K562 (cell line): ENCODE measurements around the gene STUM. TPM values are rescaled to one million over a fixed set of nuclear protein-coding genes. Genes with fewer than 3 reads are reported as not detected.

ENCODE experiments used
- KLF16 ChIP-seq: IDR thresholded peaks from 2 replicates; pipeline ENCODE4 v1.6.1; 2016; ENCODE audit warnings: antibody characterized with exemption
- RAD21 ChIP-seq, 2 experiments: fragments of 250-450 bp in 1 of 2; fragments of 450-650 bp in 1 of 2; sonication (Bioruptor Pico) in 1 of 2; formaldehyde crosslinking in 1 of 2; IDR thresholded peaks in 1 of 2; conservative IDR thresholded peaks in 1 of 2; 2 replicates each; pipeline versions ENCODE4 v1.4.0 to v1.8.0; 2020 to 2022; ENCODE audit warnings: mild to moderate bottlenecking in 2 of 2, moderate library complexity in 1 of 2
- RCOR1 ChIP-seq, 2 experiments: IDR thresholded peaks; 2 replicates each; pipeline ENCODE4 v1.6.1; 2012; ENCODE audit warnings: low read depth in 2 of 2, low read length in 2 of 2, borderline replicate concordance in 1 of 2, improper control_type of control experiment in 1 of 2
- SMC3 ChIP-seq: conservative IDR thresholded peaks from 2 replicates; pipeline ENCODE4 v1.6.1; 2011; ENCODE audit warnings: low read depth, low read length, improper control_type of control experiment; ENCODE audit not compliant: insufficient read depth
- polyA plus RNA-seq, 8 experiments: library from polyadenylated mRNA; depleted of rRNA in 4 of 8; stranded (reverse) in 5 of 8; unstranded in 3 of 8; fragments of >200 nt; fragmentation: Nextera tagmentation in 2 of 8; fragmentation: Illumina TruSeq in 1 of 8; extraction: Ambion mirVana in 2 of 8; extraction: Trizol in 1 of 8; gene quantifications; 2 replicates each; pipeline versions ENCODE4 v1.2.1 to v1.2.3, GENCODE V29; 2011 to 2014; ENCODE audit warnings: inconsistent platforms in 1 of 8, missing spikeins in 1 of 8
- total RNA-seq, 7 experiments: library from RNA; depleted of rRNA in 6 of 7; stranded (reverse); fragments of >200 nt in 6 of 7; fragmentation: Illumina TruSeq in 2 of 7; extraction: Trizol in 2 of 7; gene quantifications; 2 replicates each; pipeline versions ENCODE4 v1.2.1 to v1.2.3, GENCODE V29; 2011 to 2021; ENCODE audit warnings: low replicate concordance in 1 of 7
- TF ChIP-seq, protein P1 (sequence below), 2 experiments: fragments of 450-650 bp; formaldehyde crosslinking in 1 of 2; IDR thresholded peaks; 2 replicates each; pipeline versions ENCODE4 v1.4.0 to v1.6.1; 2014 to 2020; ENCODE audit warnings: mild to moderate bottlenecking in 2 of 2, borderline replicate concordance in 1 of 2, low read depth in 1 of 2

The STUM gene
- total and polyA plus RNA-seq, 9 of the 15 experiments (the other 6 are each of a cell fraction or from before 2014, with no cell fraction given) = not detected

DNA sequence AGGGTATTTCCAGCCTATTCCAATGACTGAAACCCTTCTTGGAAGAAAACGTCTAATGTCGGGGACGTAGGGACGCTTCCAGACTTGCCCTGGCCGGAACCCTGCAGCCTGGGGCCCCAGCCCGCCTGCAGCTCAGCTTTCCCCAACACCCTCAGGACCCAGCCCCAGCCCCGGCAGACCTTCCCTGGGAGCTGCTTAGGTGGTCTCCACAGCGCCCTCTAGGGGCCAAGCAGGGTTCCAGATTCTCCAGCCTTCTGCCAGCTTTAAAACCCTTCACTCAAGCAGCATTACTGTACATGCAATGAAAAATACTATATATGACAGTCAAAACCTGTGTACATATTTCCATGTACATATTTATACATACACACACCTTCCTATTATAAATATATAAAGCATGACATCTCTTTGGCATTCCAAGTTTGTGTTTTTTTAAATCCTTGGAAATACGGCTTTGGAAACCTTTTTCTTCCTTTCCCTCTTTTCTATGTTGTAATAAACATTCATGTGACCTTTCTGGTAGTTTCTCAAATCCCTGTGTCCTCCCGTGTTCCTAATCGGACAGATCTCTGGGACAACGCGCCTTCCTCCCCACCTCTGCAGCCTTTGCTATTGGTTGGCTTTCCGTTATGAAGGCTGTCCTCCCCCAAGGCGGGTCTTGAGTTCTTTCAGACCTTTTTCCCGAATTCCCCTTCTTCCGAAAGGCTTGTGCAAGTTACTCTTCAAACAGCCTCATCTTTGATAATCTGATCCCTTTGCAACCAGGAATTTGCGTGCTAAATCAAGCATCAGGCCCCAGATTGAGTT is 60.3 kb downstream of the STUM start (continued):
- TF ChIP-seq, protein P1, sequence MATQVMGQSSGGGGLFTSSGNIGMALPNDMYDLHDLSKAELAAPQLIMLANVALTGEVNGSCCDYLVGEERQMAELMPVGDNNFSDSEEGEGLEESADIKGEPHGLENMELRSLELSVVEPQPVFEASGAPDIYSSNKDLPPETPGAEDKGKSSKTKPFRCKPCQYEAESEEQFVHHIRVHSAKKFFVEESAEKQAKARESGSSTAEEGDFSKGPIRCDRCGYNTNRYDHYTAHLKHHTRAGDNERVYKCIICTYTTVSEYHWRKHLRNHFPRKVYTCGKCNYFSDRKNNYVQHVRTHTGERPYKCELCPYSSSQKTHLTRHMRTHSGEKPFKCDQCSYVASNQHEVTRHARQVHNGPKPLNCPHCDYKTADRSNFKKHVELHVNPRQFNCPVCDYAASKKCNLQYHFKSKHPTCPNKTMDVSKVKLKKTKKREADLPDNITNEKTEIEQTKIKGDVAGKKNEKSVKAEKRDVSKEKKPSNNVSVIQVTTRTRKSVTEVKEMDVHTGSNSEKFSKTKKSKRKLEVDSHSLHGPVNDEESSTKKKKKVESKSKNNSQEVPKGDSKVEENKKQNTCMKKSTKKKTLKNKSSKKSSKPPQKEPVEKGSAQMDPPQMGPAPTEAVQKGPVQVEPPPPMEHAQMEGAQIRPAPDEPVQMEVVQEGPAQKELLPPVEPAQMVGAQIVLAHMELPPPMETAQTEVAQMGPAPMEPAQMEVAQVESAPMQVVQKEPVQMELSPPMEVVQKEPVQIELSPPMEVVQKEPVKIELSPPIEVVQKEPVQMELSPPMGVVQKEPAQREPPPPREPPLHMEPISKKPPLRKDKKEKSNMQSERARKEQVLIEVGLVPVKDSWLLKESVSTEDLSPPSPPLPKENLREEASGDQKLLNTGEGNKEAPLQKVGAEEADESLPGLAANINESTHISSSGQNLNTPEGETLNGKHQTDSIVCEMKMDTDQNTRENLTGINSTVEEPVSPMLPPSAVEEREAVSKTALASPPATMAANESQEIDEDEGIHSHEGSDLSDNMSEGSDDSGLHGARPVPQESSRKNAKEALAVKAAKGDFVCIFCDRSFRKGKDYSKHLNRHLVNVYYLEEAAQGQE (IDR thresholded peaks at IDR 0.05; ENCODE audit: borderline replicate concordance) = peak; percentile 36; the same call in 1 of the 2 replicates
- TF ChIP-seq, protein P1 (CRISPR knock-in tag; IDR thresholded peaks at IDR 0.05; ENCODE audit: low read depth) = no peak
- peak; percentile 67 for TF ChIP-seq SMC3
- TF ChIP-seq RAD21 (CRISPR knock-in tag; conservative IDR thresholded peaks at IDR 0.05 in 1 of 2, IDR thresholded peaks at IDR 0.05 in 1 of 2) = peak; percentile 58 to 66
- 0 out of 2 replicates have a peak, but pooled peaks have one; percentile 8 for TF ChIP-seq KLF16
- peak in 1 of 2 experiments; percentile 14; a peak in 1 of 4 replicates for TF ChIP-seq RCOR1 (IDR thresholded peaks at IDR 0.05; ENCODE audit: borderline replicate concordance in 1 of 2, low read depth in 2 of 2, low read length in 2 of 2)
- TF ChIP-seq, all 486 proteins: peak for 9
